Neural crest cell (in vitro differentiated cells): ENCODE data around the gene PPP2R2B. TPM values are rescaled to one million over a fixed set of nuclear protein-coding genes. Genes with fewer than 3 reads are reported as not detected.

ENCODE experiments used
- DNase-seq: peaks from one replicate; pipeline ENCODE4 v3.0.0; 2021; ENCODE audit warnings: low read depth, mixed read lengths, low spot score
- H3K27ac Mint-ChIP-seq: one replicate; pipeline ENCODE4 v1.8.0; 2021; ENCODE audit warnings: mild to moderate bottlenecking, mixed read lengths; ENCODE audit not compliant: unreplicated experiment
- H3K27me3 Mint-ChIP-seq: 2 replicates; pipeline ENCODE4 v1.8.0; 2021; ENCODE audit warnings: low read depth, mild to moderate bottlenecking, mixed read lengths
- H3K36me3 Mint-ChIP-seq: 2 replicates; pipeline ENCODE4 v1.8.0; 2021; ENCODE audit warnings: low read depth, mild to moderate bottlenecking, mixed read lengths
- H3K4me1 Mint-ChIP-seq: 2 replicates; pipeline ENCODE4 v1.8.0; 2021; ENCODE audit warnings: mixed read lengths
- H3K4me3 Mint-ChIP-seq: one replicate; pipeline ENCODE4 v1.8.0; 2021; ENCODE audit warnings: mild to moderate bottlenecking, mixed read lengths
- H3K9me3 Mint-ChIP-seq: 2 replicates; pipeline ENCODE4 v1.8.0; 2021; ENCODE audit warnings: mixed read lengths
- total RNA-seq: library from RNA; stranded (reverse); gene quantifications from 2 replicates; pipeline ENCODE4 v1.2.1, GENCODE V29; 2021
- TF ChIP-seq, protein P1 (sequence below): fragments of 200-600 bp; sonication (generic); conservative IDR thresholded peaks from 2 replicates; pipeline ENCODE4 v1.5.0; 2021; ENCODE audit warnings: antibody characterized with exemption, mild to moderate bottlenecking

PPP2R2B gene
- total RNA-seq, 1 donor from 2014 or later: 4.9 TPM

DNA sequence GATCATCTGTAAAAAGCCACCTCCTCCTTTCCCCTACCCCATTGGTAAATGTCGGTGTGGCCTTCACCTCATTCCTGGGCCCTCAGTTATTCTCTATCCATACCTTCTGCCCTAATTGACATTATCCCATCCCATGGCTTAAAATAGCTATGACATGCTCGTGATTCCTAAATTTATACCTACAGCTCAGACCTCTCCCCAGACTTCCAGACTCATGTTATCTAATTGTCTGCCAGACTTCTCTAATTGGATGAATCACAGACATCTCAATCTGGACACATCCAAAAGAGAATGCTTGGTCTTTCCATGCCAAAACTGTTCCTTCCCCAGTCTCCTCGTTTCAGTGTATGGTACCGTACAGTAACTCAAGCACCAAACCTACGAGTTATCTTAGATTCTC, 249.6 kb downstream of the PPP2R2B start:
- TF ChIP-seq, protein P1, sequence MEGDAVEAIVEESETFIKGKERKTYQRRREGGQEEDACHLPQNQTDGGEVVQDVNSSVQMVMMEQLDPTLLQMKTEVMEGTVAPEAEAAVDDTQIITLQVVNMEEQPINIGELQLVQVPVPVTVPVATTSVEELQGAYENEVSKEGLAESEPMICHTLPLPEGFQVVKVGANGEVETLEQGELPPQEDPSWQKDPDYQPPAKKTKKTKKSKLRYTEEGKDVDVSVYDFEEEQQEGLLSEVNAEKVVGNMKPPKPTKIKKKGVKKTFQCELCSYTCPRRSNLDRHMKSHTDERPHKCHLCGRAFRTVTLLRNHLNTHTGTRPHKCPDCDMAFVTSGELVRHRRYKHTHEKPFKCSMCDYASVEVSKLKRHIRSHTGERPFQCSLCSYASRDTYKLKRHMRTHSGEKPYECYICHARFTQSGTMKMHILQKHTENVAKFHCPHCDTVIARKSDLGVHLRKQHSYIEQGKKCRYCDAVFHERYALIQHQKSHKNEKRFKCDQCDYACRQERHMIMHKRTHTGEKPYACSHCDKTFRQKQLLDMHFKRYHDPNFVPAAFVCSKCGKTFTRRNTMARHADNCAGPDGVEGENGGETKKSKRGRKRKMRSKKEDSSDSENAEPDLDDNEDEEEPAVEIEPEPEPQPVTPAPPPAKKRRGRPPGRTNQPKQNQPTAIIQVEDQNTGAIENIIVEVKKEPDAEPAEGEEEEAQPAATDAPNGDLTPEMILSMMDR: no peak
- Mint-ChIP-seq H3K27me3 (no peaks in the 10 kb centered on the region), H3K9me3 (no peaks in the 10 kb centered on the region), H3K36me3 (no peaks in the 10 kb centered on the region), H3K4me1 (peaks cover 16% of the 10 kb centered on the region), H3K4me3 (no peak overlapping the region), H3K27ac (no peak overlapping the region)
- no peak for DNase-seq

- no peaks in the 10 kb centered on the region for H3K36me3 Mint-ChIP-seq
- TF ChIP-seq, protein P1: no peak
These were observed 251.6 kb downstream of the PPP2R2B start for GRCh38 chr5:146626936-146627335.

DNA sequence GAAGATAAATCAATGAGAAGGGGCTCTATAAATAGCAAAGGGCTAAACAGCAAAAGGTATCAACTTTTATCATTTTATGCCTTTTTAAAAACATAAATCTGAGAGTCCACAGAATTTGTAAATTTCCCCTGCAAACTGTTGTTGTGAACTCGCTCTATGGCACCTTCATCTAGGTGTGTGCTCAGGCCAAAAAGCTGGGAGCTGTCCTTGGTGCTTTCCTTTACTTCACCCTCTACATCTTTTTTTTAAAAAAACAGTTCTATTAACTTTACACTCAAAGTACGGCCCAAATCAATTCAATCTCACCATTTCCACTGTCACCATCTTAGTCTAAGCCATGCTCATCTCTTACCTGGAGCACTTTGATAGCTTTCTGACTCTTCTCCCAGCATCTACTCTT, 254.4 kb downstream of the PPP2R2B start:
- Mint-ChIP-seq H3K4me1 (peaks cover 16% of the 10 kb centered on the region), H3K27ac (no peak overlapping the region), H3K36me3 (no peaks in the 10 kb centered on the region), H3K9me3 (no peaks in the 10 kb centered on the region), H3K4me3 (no peak overlapping the region), H3K27me3 (no peaks in the 10 kb centered on the region)
- DNase-seq: no peak
- TF ChIP-seq, protein P1: no peak

More at GRCh38 chr5:146626936-146627335, 251.6 kb downstream of the PPP2R2B start:
- no peak overlapping the region for H3K4me3 Mint-ChIP-seq
- H3K27me3 Mint-ChIP-seq: no peaks in the 10 kb centered on the region
- no peaks in the 10 kb centered on the region for H3K4me1 Mint-ChIP-seq
- H3K9me3 Mint-ChIP-seq: no peaks in the 10 kb centered on the region
- no peak overlapping the region for H3K27ac Mint-ChIP-seq
- no peak for DNase-seq

- H3K4me1 Mint-ChIP-seq: peaks cover 16% of the 10 kb centered on the region
- H3K9me3 Mint-ChIP-seq: no peaks in the 10 kb centered on the region
- no peak overlapping the region for H3K27ac Mint-ChIP-seq
- no peaks in the 10 kb centered on the region for H3K36me3 Mint-ChIP-seq
- H3K4me3 Mint-ChIP-seq: no peak overlapping the region
- DNase-seq: no peak
- TF ChIP-seq, protein P1: no peak
- no peaks in the 10 kb centered on the region for H3K27me3 Mint-ChIP-seq
These were observed 254.9 kb downstream of the PPP2R2B start for GRCh38 chr5:146623666-146624065.

DNA sequence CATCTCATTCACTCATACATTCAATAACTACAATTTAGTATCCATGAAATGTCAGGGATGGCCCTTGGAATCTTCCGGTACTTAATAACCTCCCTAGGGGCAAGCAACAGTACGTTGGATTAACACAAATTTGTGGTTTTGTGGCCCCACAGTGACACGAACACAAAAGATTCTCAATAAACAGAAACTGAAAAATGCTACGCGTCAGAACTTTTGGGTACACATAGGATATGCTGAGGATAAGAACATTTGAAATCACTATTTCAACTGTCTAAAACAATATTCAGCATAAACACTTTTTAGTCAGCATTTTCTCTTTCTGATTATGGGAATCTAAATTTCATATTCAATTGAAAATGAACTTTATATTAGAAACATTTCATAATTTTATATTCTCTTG, 255.5 kb downstream of the PPP2R2B start:
- H3K9me3 Mint-ChIP-seq: no peaks in the 10 kb centered on the region
- peaks cover 16% of the 10 kb centered on the region for H3K4me1 Mint-ChIP-seq
- no peak overlapping the region for H3K27ac Mint-ChIP-seq
- TF ChIP-seq, protein P1: no peak
- H3K27me3 Mint-ChIP-seq: no peaks in the 10 kb centered on the region
- no peak overlapping the region for H3K4me3 Mint-ChIP-seq
- no peak for DNase-seq
- no peaks in the 10 kb centered on the region for H3K36me3 Mint-ChIP-seq

GRCh38 chr5:146622391-146622790, 256.2 kb downstream of the PPP2R2B start:
- Mint-ChIP-seq H3K4me1 (peaks cover 16% of the 10 kb centered on the region), H3K4me3 (no peak overlapping the region)

More at GRCh38 chr5:146622391-146622790, 256.2 kb downstream of the PPP2R2B start:
- H3K9me3 Mint-ChIP-seq: no peaks in the 10 kb centered on the region
- no peaks in the 10 kb centered on the region for H3K27me3 Mint-ChIP-seq
- DNase-seq: no peak
- no peaks in the 10 kb centered on the region for H3K36me3 Mint-ChIP-seq
- no peak overlapping the region for H3K27ac Mint-ChIP-seq
- TF ChIP-seq, protein P1: peak; percentile 60
